Peyer's patch (tissue), 4 donors: ENCODE results near the gene ITCH.

Experiments used
- POLR2A ChIP-seq, 2 donors: fragments of 450-650 bp; IDR thresholded peaks; one replicate each; pipeline ENCODE4 v1.5.1; 2017; ENCODE audit warnings: antibody characterized with exemption in 2 of 2, mild to moderate bottlenecking in 2 of 2, moderate library complexity in 2 of 2
- TF ChIP-seq, protein P1 (sequence below), 6 experiments: fragments of 450-650 bp in 4 of 6; fragments of 200-600 bp in 2 of 6; sonication (generic) in 1 of 6; IDR thresholded peaks; one replicate each; pipeline ENCODE4 v1.5.1; 2017 to 2019; ENCODE audit warnings: antibody characterized with exemption in 6 of 6, mild to moderate bottlenecking in 3 of 6, moderate library complexity in 1 of 6

DNA sequence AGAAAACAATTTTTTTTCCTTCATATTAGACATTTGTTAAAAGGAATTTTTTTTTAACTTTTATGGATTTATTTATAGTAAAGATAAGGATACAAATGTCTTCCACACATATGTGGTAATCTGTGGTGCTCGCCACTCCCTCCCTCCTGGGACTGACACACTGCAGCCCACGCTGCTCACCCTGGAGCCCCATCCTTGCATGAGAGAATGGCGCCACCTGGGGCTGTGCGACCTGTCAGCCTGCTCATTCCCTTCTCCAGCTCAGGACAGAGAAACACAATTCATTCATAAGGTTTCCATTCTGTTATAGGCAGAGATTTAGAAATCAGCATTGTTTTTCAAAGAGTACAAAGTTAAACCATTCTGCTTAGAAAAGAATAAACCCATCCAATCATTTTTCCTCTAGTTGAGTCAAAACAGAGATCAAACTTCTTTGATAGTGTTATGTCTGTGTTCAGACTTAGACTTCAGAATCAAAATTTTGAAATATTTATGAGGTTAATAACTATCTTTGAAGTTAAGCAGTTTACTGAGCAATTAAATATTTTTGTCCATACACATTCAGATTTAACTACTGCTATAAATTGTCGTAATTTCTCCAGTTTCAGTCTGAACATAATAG is 110.3 kb downstream of the ITCH start:
- TF ChIP-seq, protein P1, sequence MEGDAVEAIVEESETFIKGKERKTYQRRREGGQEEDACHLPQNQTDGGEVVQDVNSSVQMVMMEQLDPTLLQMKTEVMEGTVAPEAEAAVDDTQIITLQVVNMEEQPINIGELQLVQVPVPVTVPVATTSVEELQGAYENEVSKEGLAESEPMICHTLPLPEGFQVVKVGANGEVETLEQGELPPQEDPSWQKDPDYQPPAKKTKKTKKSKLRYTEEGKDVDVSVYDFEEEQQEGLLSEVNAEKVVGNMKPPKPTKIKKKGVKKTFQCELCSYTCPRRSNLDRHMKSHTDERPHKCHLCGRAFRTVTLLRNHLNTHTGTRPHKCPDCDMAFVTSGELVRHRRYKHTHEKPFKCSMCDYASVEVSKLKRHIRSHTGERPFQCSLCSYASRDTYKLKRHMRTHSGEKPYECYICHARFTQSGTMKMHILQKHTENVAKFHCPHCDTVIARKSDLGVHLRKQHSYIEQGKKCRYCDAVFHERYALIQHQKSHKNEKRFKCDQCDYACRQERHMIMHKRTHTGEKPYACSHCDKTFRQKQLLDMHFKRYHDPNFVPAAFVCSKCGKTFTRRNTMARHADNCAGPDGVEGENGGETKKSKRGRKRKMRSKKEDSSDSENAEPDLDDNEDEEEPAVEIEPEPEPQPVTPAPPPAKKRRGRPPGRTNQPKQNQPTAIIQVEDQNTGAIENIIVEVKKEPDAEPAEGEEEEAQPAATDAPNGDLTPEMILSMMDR (IDR thresholded peaks at IDR 0.05): peak in 3 of 6 experiments; percentile 28 to 40 (median 30)
- no peak for TF ChIP-seq POLR2A (IDR thresholded peaks at IDR 0.05)
